Esophagus muscularis mucosa (tissue), 4 donors: ENCODE results near the gene FGF10. TPM values are rescaled to one million over a fixed set of nuclear protein-coding genes. Genes with fewer than 3 reads are reported as not detected.

Source experiments
- DNase-seq: peaks from one replicate; pipeline ENCODE4 v3.0.0-alpha.2; 2017; ENCODE audit errors: extremely low spot score
- H3K27ac ChIP-seq, 4 donors: fragments of 200-600 bp; sonication (generic); replicated peaks in 1 of 4; 1 replicate in 3 of 4; 2 replicates in 1 of 4; pipeline ENCODE4 v1.5.1; 2016 to 2019; ENCODE audit warnings: mild to moderate bottlenecking in 1 of 4
- H3K27me3 ChIP-seq, 4 donors: fragments of 200-600 bp; sonication (generic); one replicate each; pipeline versions ENCODE4 v1.5.1 to v1.6.0; 2016 to 2019
- H3K36me3 ChIP-seq, 4 donors: fragments of 200-600 bp; sonication (generic); one replicate each; pipeline ENCODE4 v1.5.1; 2016 to 2019
- H3K4me1 ChIP-seq, 4 donors: fragments of 200-600 bp; sonication (generic); one replicate each; pipeline ENCODE4 v1.5.1; 2016 to 2019
- H3K4me3 ChIP-seq, 4 donors: fragments of 200-600 bp; sonication (generic); 1 replicate in 2 of 4; 2 replicates in 2 of 4; pipeline ENCODE4 v1.5.1; 2016 to 2019; ENCODE audit warnings: mild to moderate bottlenecking in 4 of 4, moderate library complexity in 1 of 4
- H3K9me3 ChIP-seq, 4 donors: fragments of 200-600 bp; sonication (generic); 1 replicate in 3 of 4; 2 replicates in 1 of 4; pipeline ENCODE4 v1.5.1; 2016 to 2019
- CTCF ChIP-seq, 3 experiments: fragments of 200-600 bp in 2 of 3; fragments of 450-650 bp in 1 of 3; sonication (generic) in 2 of 3; IDR thresholded peaks; one replicate each; pipeline ENCODE4 v1.5.1; 2017 to 2019; ENCODE audit warnings: antibody characterized with exemption in 3 of 3, mild to moderate bottlenecking in 2 of 3, moderate library complexity in 1 of 3
- EP300 ChIP-seq: sonication (generic); formaldehyde crosslinking; IDR thresholded peaks from one replicate; pipeline ENCODE4 v1.6.1; 2017; ENCODE audit warnings: antibody characterized with exemption
- POLR2A ChIP-seq: fragments of 450-650 bp; IDR thresholded peaks from one replicate; pipeline ENCODE4 v1.6.1; 2017; ENCODE audit warnings: antibody characterized with exemption, moderate library complexity, mild to moderate bottlenecking, low read depth
- POLR2AphosphoS5 ChIP-seq, 2 donors: sonication (generic); formaldehyde crosslinking; IDR thresholded peaks; one replicate each; pipeline ENCODE4 v1.6.1; 2017; ENCODE audit warnings: antibody characterized with exemption in 2 of 2
- WGBS: methylation state at CpG from one replicate; pipeline ENCODE4 v1.1.5; 2018; 5-methylcytosine and 5-hydroxymethylcytosine counted together
- intact Hi-C: fragments of 100-400 bp; cut with DNase I; formaldehyde crosslinking; loops from one replicate; pipeline ENCODE4 v1.15.1; 2023
- total RNA-seq, 4 donors: library from RNA; depleted of rRNA; stranded (reverse); fragments of >200 nt; gene quantifications; one replicate each; pipeline versions ENCODE4 v1.1.0 to v1.2.1, GENCODE V29; 2016

Gene FGF10
- total RNA-seq, 4 donors from 2014 or later: 3.7 to 10.4 (median 5.0) TPM

GRCh38 chr5:44267909-44268308, 121.3 kb downstream of the FGF10 start:
- H3K9me3 ChIP-seq: no peaks in the 10 kb centered on the region
- no peak for TF ChIP-seq POLR2A
- no peak for TF ChIP-seq POLR2AphosphoS5 (IDR thresholded peaks at IDR 0.05)
- TF ChIP-seq EP300: no peak
- TF ChIP-seq CTCF (IDR thresholded peaks at IDR 0.05): no peak
- no peak for DNase-seq
- no peak overlapping the region for H3K4me3 ChIP-seq
- no peak overlapping the region for H3K27ac ChIP-seq
- H3K27me3 ChIP-seq: no peaks in the 10 kb centered on the region
- no peaks in the 10 kb centered on the region for H3K4me1 ChIP-seq
- no peaks in the 10 kb centered on the region for H3K36me3 ChIP-seq
- intact Hi-C loops: no loop called here

- Histone ChIP-seq H3K4me1 (no peaks in the 10 kb centered on the region), H3K4me3 (no peak overlapping the region), H3K27me3 (no peaks in the 10 kb centered on the region), H3K9me3 (no peaks in the 10 kb centered on the region), H3K36me3 (no peaks in the 10 kb centered on the region), H3K27ac (no peak overlapping the region)
- TF ChIP-seq POLR2A (no peak), CTCF (IDR thresholded peaks at IDR 0.05) (no peak), EP300 (no peak), POLR2AphosphoS5 (IDR thresholded peaks at IDR 0.05) (no peak)
- intact Hi-C loops: no loop called here
- 43% methylated on average over 2 of the region's 2 CpGs for WGBS
- no peak for DNase-seq
Observed at GRCh38 chr5:44266882-44267576, 122.2 kb downstream of the FGF10 start.

- no peaks in the 10 kb centered on the region for H3K36me3 ChIP-seq
- H3K4me3 ChIP-seq: no peak overlapping the region
- no peak for TF ChIP-seq CTCF (IDR thresholded peaks at IDR 0.05)
- TF ChIP-seq POLR2A: no peak
- TF ChIP-seq EP300: no peak
- no peak for TF ChIP-seq POLR2AphosphoS5 (IDR thresholded peaks at IDR 0.05)
- intact Hi-C loops: no loop called here
- no peak for DNase-seq
- H3K4me1 ChIP-seq: no peaks in the 10 kb centered on the region
- H3K27ac ChIP-seq: no peak overlapping the region
- H3K27me3 ChIP-seq: no peaks in the 10 kb centered on the region
- H3K9me3 ChIP-seq: no peaks in the 10 kb centered on the region
Observed at GRCh38 chr5:44265713-44266112, 123.5 kb downstream of the FGF10 start.

- intact Hi-C loops: no loop called here
- Histone ChIP-seq H3K27me3 (no peaks in the 10 kb centered on the region), H3K4me1 (no peaks in the 10 kb centered on the region), H3K4me3 (no peak overlapping the region), H3K36me3 (no peaks in the 10 kb centered on the region), H3K27ac (no peak overlapping the region), H3K9me3 (no peaks in the 10 kb centered on the region)
- TF ChIP-seq EP300 (no peak), CTCF (IDR thresholded peaks at IDR 0.05) (no peak), POLR2AphosphoS5 (IDR thresholded peaks at IDR 0.05) (no peak), POLR2A (no peak)
- no peak for DNase-seq
Observed at GRCh38 chr5:44260793-44261192, 128.4 kb downstream of the FGF10 start.
